ENCODE measurements around the gene FEM1C.

GRCh38 chr5:115530426-115530825 lies 14.1 kb downstream of the FEM1C start:
- TF ChIP-seq MXI1 (IDR thresholded peaks at IDR 0.05; ENCODE audit: borderline replicate concordance, low read depth, low read length): no peak
- TF ChIP-seq MAFK (IDR thresholded peaks at IDR 0.05; ENCODE audit: low read depth, low read length): no peak
- TF ChIP-seq ELK1 (IDR thresholded peaks at IDR 0.05; ENCODE audit: borderline replicate concordance, low read depth, low read length): no peak
- no peak for TF ChIP-seq CTCF (conservative IDR thresholded peaks at IDR 0.05; ENCODE audit: low read depth, low read length)
- no peak for TF ChIP-seq NFE2L2 (IDR thresholded peaks at IDR 0.05; ENCODE audit: low read depth, low read length)
